Sigmoid colon (tissue), 4 donors: ENCODE results near the gene RABGAP1.

Experiments used
- POLR2A ChIP-seq, 2 donors: fragments of 450-650 bp; IDR thresholded peaks; one replicate each; pipeline ENCODE4 v1.6.1; 2016; ENCODE audit warnings: antibody characterized with exemption in 2 of 2, mild to moderate bottlenecking in 2 of 2, moderate library complexity in 2 of 2
- POLR2AphosphoS5 ChIP-seq, 4 donors: sonication (generic); formaldehyde crosslinking; IDR thresholded peaks; one replicate each; pipeline ENCODE4 v1.6.1; 2017; ENCODE audit warnings: antibody characterized with exemption in 4 of 4
- TF ChIP-seq, protein P1 (sequence below), 4 experiments: fragments of 450-650 bp in 3 of 4; fragments of 200-600 bp in 1 of 4; IDR thresholded peaks; one replicate each; pipeline ENCODE4 v1.5.1; 2016 to 2019; ENCODE audit warnings: antibody characterized with exemption in 4 of 4, mild to moderate bottlenecking in 3 of 4, moderate library complexity in 2 of 4

DNA sequence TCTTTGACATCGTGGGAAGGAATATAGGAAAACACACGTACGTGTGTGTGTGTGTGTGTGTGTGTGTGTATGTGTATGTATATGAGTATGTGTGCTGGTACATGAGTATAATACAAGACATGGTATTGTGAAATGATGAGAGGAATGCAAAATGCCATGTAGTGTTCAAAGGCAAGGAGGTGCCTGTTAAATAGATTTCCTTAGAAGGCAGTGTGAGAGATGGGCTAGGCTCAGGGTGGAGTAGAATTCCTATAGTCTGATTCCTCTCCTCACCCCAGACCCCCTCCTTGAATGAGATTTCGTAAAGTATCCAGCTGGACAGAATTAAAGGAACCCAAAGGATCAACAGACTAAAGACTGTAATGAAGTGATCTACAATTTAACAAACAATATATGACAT lies 103.8 kb downstream of the RABGAP1 start:
- TF ChIP-seq, protein P1, sequence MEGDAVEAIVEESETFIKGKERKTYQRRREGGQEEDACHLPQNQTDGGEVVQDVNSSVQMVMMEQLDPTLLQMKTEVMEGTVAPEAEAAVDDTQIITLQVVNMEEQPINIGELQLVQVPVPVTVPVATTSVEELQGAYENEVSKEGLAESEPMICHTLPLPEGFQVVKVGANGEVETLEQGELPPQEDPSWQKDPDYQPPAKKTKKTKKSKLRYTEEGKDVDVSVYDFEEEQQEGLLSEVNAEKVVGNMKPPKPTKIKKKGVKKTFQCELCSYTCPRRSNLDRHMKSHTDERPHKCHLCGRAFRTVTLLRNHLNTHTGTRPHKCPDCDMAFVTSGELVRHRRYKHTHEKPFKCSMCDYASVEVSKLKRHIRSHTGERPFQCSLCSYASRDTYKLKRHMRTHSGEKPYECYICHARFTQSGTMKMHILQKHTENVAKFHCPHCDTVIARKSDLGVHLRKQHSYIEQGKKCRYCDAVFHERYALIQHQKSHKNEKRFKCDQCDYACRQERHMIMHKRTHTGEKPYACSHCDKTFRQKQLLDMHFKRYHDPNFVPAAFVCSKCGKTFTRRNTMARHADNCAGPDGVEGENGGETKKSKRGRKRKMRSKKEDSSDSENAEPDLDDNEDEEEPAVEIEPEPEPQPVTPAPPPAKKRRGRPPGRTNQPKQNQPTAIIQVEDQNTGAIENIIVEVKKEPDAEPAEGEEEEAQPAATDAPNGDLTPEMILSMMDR (IDR thresholded peaks at IDR 0.05) = no peak
- TF ChIP-seq POLR2AphosphoS5 (IDR thresholded peaks at IDR 0.05) = no peak
- no peak for TF ChIP-seq POLR2A (IDR thresholded peaks at IDR 0.05)
